Vagina (tissue), 2 donors: Measurements from ENCODE around the gene SEC14L5.

Source experiments
- CTCF ChIP-seq, 3 experiments: fragments of 450-650 bp in 2 of 3; fragments of 200-600 bp in 1 of 3; sonication (generic) in 1 of 3; IDR thresholded peaks; one replicate each; pipeline ENCODE4 v1.5.1; 2017 to 2019; ENCODE audit warnings: antibody characterized with exemption in 3 of 3, mild to moderate bottlenecking in 2 of 3, moderate library complexity in 2 of 3
- POLR2A ChIP-seq, 2 donors: fragments of 450-650 bp; IDR thresholded peaks; one replicate each; pipeline ENCODE4 v1.6.1; 2017; ENCODE audit warnings: antibody characterized with exemption in 2 of 2, mild to moderate bottlenecking in 2 of 2, moderate library complexity in 2 of 2

- TF ChIP-seq CTCF (IDR thresholded peaks at IDR 0.05) (no peak), POLR2A (IDR thresholded peaks at IDR 0.05) (no peak)
Measured at GRCh38 chr16:4968879-4969483, 10.9 kb downstream of the SEC14L5 start.
